Activated CD8-positive, alpha-beta T cell treated with anti-CD3 and anti-CD28 coated beads for 36 hours (primary cell): ENCODE results near the gene MFSD1. TPM values are rescaled to one million over a fixed set of nuclear protein-coding genes. Genes with fewer than 3 reads are reported as not detected.

Experiments used
- ATAC-seq: fragments of 200-7000 bp; cut with Tn5 transposase; one replicate; pipeline ENCODE4 v1.10.0; 2021; ENCODE audit warnings: mild to moderate bottlenecking, moderate library complexity
- CTCF ChIA-PET: fragments of 350-600 bp; sonication (Branson Sonifier 250); formaldehyde crosslinking; loops from one replicate; lab custom pipeline; 2021; ENCODE audit warnings: antibody characterized with exemption; lab: Charles Lee
- POLR2A ChIA-PET: fragments of 350-600 bp; sonication (Branson Sonifier 250); formaldehyde crosslinking; loops from one replicate; lab custom pipeline; 2021; ENCODE audit warnings: antibody characterized with exemption; lab: Charles Lee
- DNase-seq: peaks from one replicate; pipeline ENCODE4 v3.0.0-alpha.2; 2020
- H3K27ac Mint-ChIP-seq: one replicate; pipeline ENCODE4 v1.8.0; 2021; ENCODE audit warnings: mild to moderate bottlenecking, mixed read lengths
- H3K27me3 Mint-ChIP-seq: one replicate; pipeline ENCODE4 v1.8.0; 2021; ENCODE audit warnings: mixed read lengths
- H3K36me3 Mint-ChIP-seq: one replicate; pipeline ENCODE4 v1.8.0; 2021; ENCODE audit warnings: low read depth, mixed read lengths
- H3K4me1 Mint-ChIP-seq: one replicate; pipeline ENCODE4 v1.8.0; 2021; ENCODE audit warnings: low read depth, mixed read lengths
- H3K4me3 Mint-ChIP-seq: one replicate; pipeline ENCODE4 v1.8.0; 2021; ENCODE audit warnings: mild to moderate bottlenecking, moderate library complexity, mixed read lengths
- H3K9me3 Mint-ChIP-seq: one replicate; pipeline ENCODE4 v1.8.0; 2021; ENCODE audit warnings: mixed read lengths
- CTCF ChIP-seq: fragments of 200-600 bp; IDR thresholded peaks from one replicate; pipeline ENCODE4 v1.8.0; 2022; ENCODE audit warnings: antibody characterized with exemption, mild to moderate bottlenecking
- intact Hi-C: fragments of 100-400 bp; cut with micrococcal nuclease; formaldehyde crosslinking; loops from one replicate; pipeline ENCODE4 v1.10.0; 2022
- total RNA-seq, 2 experiments: library from RNA; stranded (reverse); gene quantifications; one replicate each; pipeline ENCODE4 v1.2.3, GENCODE V29; 2021

MFSD1 gene
- total RNA-seq, 2 experiments from 2014 or later: 9.2 to 9.7 TPM

DNA sequence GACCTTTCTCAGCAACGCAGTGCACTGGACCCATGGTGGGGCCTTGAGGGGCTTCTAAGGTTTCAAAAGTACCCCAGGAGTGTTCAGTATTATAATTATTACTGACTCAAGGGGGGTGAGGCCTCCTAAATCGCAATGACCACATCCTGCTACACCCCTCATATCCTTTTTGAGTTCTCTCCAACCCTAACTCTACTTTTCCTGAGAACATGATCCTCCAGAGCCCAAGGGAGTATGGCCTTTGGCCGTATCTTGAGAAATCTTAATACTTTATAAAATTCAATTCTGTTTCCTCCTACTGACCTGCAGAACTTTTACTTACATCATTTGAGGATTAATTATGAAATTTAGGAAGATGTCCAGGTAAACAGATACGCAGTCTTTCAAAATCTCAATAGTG, 39.2 kb upstream of the MFSD1 start:
- Mint-ChIP-seq H3K4me3 (no peak overlapping the region), H3K9me3 (no peaks in the 10 kb centered on the region), H3K4me1 (no peaks in the 10 kb centered on the region), H3K27me3 (no peaks in the 10 kb centered on the region), H3K27ac (no peak overlapping the region), H3K36me3 (no peaks in the 10 kb centered on the region)
- POLR2A ChIA-PET: no interaction called here
- DNase-seq: no peak
- no peak for ATAC-seq
- intact Hi-C loops: no loop called here
- TF ChIP-seq CTCF: no peak
- CTCF ChIA-PET: interaction anchor here (0.7 kb wide), 1 partner anchor 39 kb away, joined by 3 read pairs; the partner anchor contains the start of gene MFSD1

DNA sequence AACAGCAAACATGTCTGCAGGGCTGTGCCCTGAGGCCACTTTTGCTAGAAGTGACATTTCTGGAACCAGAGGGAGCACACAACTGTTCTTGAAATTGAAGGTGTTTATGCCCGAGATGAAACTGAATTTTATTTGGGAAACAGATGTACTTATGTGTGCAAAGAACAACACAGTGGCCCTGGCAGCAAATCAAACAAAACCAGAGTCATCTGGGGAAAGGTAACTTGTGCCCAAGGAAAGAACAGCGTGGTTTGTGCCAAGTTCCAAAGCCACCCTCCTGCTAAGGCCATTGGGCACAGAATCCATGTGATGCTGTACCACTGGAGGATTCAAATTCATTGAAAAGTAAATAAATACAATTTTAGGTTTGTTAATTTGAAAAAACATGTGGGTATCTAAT, 38.4 kb upstream of the MFSD1 start:
- Mint-ChIP-seq H3K4me3 (no peak overlapping the region), H3K27me3 (no peaks in the 10 kb centered on the region), H3K36me3 (no peaks in the 10 kb centered on the region), H3K9me3 (no peaks in the 10 kb centered on the region), H3K4me1 (no peaks in the 10 kb centered on the region), H3K27ac (no peak overlapping the region)
- DNase-seq: no peak
- intact Hi-C loops: no loop called here
- ChIA-PET CTCF (no interaction called here), POLR2A (no interaction called here)
- TF ChIP-seq CTCF: no peak
- no peak for ATAC-seq

- DNase-seq (no peak), ATAC-seq (no peak)
- no peaks in the 10 kb centered on the region for H3K4me1 Mint-ChIP-seq
- no peak overlapping the region for H3K4me3 Mint-ChIP-seq
- ChIA-PET POLR2A (no interaction called here), CTCF (interaction anchor here (1.3 kb wide), 1 partner anchor 38 kb away, joined by 3 read pairs; no protein-coding TSS in a partner anchor)
- H3K36me3 Mint-ChIP-seq: no peaks in the 10 kb centered on the region
- no peaks in the 10 kb centered on the region for H3K27me3 Mint-ChIP-seq
- intact Hi-C loops: no loop called here
- TF ChIP-seq CTCF: no peak
- no peak overlapping the region for H3K27ac Mint-ChIP-seq
- no peaks in the 10 kb centered on the region for H3K9me3 Mint-ChIP-seq
These were observed 36.2 kb upstream of the MFSD1 start for GRCh38 chr3:158765518-158766205.

DNA sequence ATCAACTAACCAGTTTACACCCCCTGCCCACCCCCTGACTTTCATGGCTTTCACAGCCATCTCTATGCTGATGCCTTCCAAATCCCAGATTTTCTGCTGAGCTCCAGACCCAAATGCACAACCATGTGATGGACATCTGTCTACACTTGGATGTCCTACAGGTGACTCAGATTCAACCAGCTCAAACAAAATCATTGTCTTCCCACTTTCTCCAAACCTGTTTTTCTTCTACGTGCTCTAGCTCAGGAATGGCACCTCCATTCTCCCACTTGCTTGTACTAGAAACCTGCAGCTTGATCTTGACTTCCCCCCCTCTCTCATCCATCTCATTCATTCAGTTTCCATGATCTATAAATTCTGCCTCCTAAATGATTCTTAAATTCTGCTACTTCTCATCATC, 35.5 kb upstream of the MFSD1 start:
- Mint-ChIP-seq H3K4me1 (no peaks in the 10 kb centered on the region), H3K36me3 (no peaks in the 10 kb centered on the region), H3K27ac (no peak overlapping the region), H3K9me3 (no peaks in the 10 kb centered on the region), H3K4me3 (no peak overlapping the region), H3K27me3 (no peaks in the 10 kb centered on the region)
- no peak for DNase-seq
- no peak for TF ChIP-seq CTCF
- intact Hi-C loops: no loop called here
- no peak for ATAC-seq
- CTCF ChIA-PET: interaction anchor here (0.9 to 1.4 kb wide), 3 partner anchors 25 to 107 kb away, joined by 3 read pairs; no protein-coding TSS in a partner anchor
- POLR2A ChIA-PET: no interaction called here

- intact Hi-C loops: no loop called here
- Mint-ChIP-seq H3K4me1 (no peaks in the 10 kb centered on the region), H3K9me3 (no peaks in the 10 kb centered on the region), H3K27ac (no peak overlapping the region), H3K4me3 (no peak overlapping the region), H3K36me3 (no peaks in the 10 kb centered on the region), H3K27me3 (no peaks in the 10 kb centered on the region)
- TF ChIP-seq CTCF: no peak
- no peak for DNase-seq
- no peak for ATAC-seq
- ChIA-PET CTCF (interaction anchor here (1.1 kb wide), 1 partner anchor 42 kb away, joined by 5 read pairs; no protein-coding TSS in a partner anchor), POLR2A (no interaction called here)
These were observed 33.5 kb upstream of the MFSD1 start for GRCh38 chr3:158768361-158768787.
